ENCODE data around the gene DNAJC10.

DNAJC10 gene

GRCh38 chr2:182798736-182799135, 82.7 kb downstream of the DNAJC10 start:
- FAIRE-seq, result no peak

- FAIRE-seq, result no peak
Measured at GRCh38 chr2:182804128-182804527, 88.1 kb downstream of the DNAJC10 start.

- FAIRE-seq, result no peak
Measured at GRCh38 chr2:182807319-182807718, 91.3 kb downstream of the DNAJC10 start.

- FAIRE-seq, result no peak
Measured at GRCh38 chr2:182810087-182810486, 94.0 kb downstream of the DNAJC10 start.

- no peak for FAIRE-seq
Measured at GRCh38 chr2:182814380-182814779, 98.3 kb downstream of the DNAJC10 start.

- no peak for FAIRE-seq
Measured at GRCh38 chr2:182814804-182815203, 98.7 kb downstream of the DNAJC10 start.

- FAIRE-seq, result no peak
Measured at GRCh38 chr2:182816866-182817265, 100.8 kb downstream of the DNAJC10 start.

- FAIRE-seq, result no peak
Measured at GRCh38 chr2:182817558-182817957, 101.5 kb downstream of the DNAJC10 start.

- FAIRE-seq, result no peak
Measured at GRCh38 chr2:182818501-182818900, 102.4 kb downstream of the DNAJC10 start.

- FAIRE-seq, result no peak
Measured at GRCh38 chr2:182818925-182819324, 102.9 kb downstream of the DNAJC10 start.

GRCh38 chr2:182819412-182819811, 103.4 kb downstream of the DNAJC10 start:
- FAIRE-seq, result no peak

- no peak for FAIRE-seq
Measured at GRCh38 chr2:182821182-182821581, 105.1 kb downstream of the DNAJC10 start.

GRCh38 chr2:182822733-182823132, 106.7 kb downstream of the DNAJC10 start:
- FAIRE-seq, result no peak

GRCh38 chr2:182824056-182824766, 108.2 kb downstream of the DNAJC10 start:
- no peak for FAIRE-seq

GRCh38 chr2:182824767-182825158, 108.7 kb downstream of the DNAJC10 start:
- FAIRE-seq, result no peak

- no peak for FAIRE-seq
Measured at GRCh38 chr2:182826064-182826463, 110.0 kb downstream of the DNAJC10 start.

GRCh38 chr2:182826496-182826895, 110.4 kb downstream of the DNAJC10 start:
- no peak for FAIRE-seq

- FAIRE-seq, result no peak
Measured at GRCh38 chr2:182827182-182827879, 111.3 kb downstream of the DNAJC10 start.

GRCh38 chr2:182831101-182831500, 115.0 kb downstream of the DNAJC10 start:
- FAIRE-seq, result no peak

- FAIRE-seq, result no peak
Measured at GRCh38 chr2:182831921-182832320, 115.9 kb downstream of the DNAJC10 start.

- no peak for FAIRE-seq
Measured at GRCh38 chr2:182833084-182833854, 117.2 kb downstream of the DNAJC10 start.

- no peak for FAIRE-seq
Measured at GRCh38 chr2:182834293-182834692, 118.2 kb downstream of the DNAJC10 start.

- no peak for FAIRE-seq
Measured at GRCh38 chr2:182836451-182836850, 120.4 kb downstream of the DNAJC10 start.

All from islet of Langerhans (tissue), 1 donor.